Testis (tissue), 3 donors: ENCODE results near the gene MTF1. TPM values are rescaled to one million over a fixed set of nuclear protein-coding genes. Genes with fewer than 3 reads are reported as not detected.

ENCODE experiments used
- DNase-seq: peaks from one replicate; pipeline ENCODE4 v3.0.0-alpha.2; 2019
- H3K27ac ChIP-seq, 2 donors: fragments of 200-600 bp; sonication (generic); one replicate each; pipeline ENCODE4 v1.5.1; 2019
- H3K27me3 ChIP-seq: fragments of 200-600 bp; sonication (generic); one replicate; pipeline ENCODE4 v1.5.1; 2019
- H3K36me3 ChIP-seq: fragments of 200-600 bp; sonication (generic); one replicate; pipeline ENCODE4 v1.5.1; 2017; ENCODE audit warnings: low read depth; ENCODE audit errors: missing control alignments
- H3K4me1 ChIP-seq: fragments of 200-600 bp; sonication (generic); one replicate; pipeline ENCODE4 v1.5.1; 2019
- H3K4me3 ChIP-seq, 2 donors: fragments of 200-600 bp; sonication (generic); one replicate each; pipeline ENCODE4 v1.5.1; 2017 to 2019
- H3K9me3 ChIP-seq: fragments of 200-600 bp; sonication (generic); one replicate; pipeline ENCODE4 v1.5.1; 2017
- CTCF ChIP-seq, 3 experiments: fragments of 450-650 bp in 2 of 3; fragments of 200-600 bp in 1 of 3; sonication (generic) in 1 of 3; IDR thresholded peaks; one replicate each; pipeline ENCODE4 v1.5.1; 2016 to 2019; ENCODE audit warnings: antibody characterized with exemption in 3 of 3, mild to moderate bottlenecking in 2 of 3, moderate library complexity in 1 of 3
- POLR2A ChIP-seq: fragments of 450-650 bp; IDR thresholded peaks from one replicate; pipeline ENCODE4 v1.6.1; 2017; ENCODE audit warnings: antibody characterized with exemption, mild to moderate bottlenecking, moderate library complexity
- WGBS, 2 donors: methylation state at CpG; one replicate each; pipeline ENCODE4 v1.1.5; 2018; 5-methylcytosine and 5-hydroxymethylcytosine counted together
- intact Hi-C: fragments of 100-400 bp; cut with DNase I; formaldehyde crosslinking; loops from one replicate; pipeline ENCODE4 v1.15.1; 2023; ENCODE audit warnings: low total_unique reads
- polyA plus RNA-seq: library from polyadenylated mRNA; stranded (reverse); fragments of 350-450 nt; fragmentation: Illumina TruSeq; extraction: RNeasy Lipid Tissue Mini Kit (QIAGEN cat#74804); gene quantifications from one replicate; pipeline ENCODE4 v1.2.3, GENCODE V29; 2014; ENCODE audit warnings: low read depth, low replicate concordance; ENCODE audit not compliant: insufficient read depth
- total RNA-seq, 2 donors: library from RNA; depleted of rRNA; stranded (reverse); fragments of >200 nt; gene quantifications; one replicate each; pipeline ENCODE4 v1.2.3, GENCODE V29; 2016

The MTF1 gene
- total and polyA plus RNA-seq, 3 donors from 2014 or later, result 12.8 to 35.9 (median 16.8) TPM

DNA sequence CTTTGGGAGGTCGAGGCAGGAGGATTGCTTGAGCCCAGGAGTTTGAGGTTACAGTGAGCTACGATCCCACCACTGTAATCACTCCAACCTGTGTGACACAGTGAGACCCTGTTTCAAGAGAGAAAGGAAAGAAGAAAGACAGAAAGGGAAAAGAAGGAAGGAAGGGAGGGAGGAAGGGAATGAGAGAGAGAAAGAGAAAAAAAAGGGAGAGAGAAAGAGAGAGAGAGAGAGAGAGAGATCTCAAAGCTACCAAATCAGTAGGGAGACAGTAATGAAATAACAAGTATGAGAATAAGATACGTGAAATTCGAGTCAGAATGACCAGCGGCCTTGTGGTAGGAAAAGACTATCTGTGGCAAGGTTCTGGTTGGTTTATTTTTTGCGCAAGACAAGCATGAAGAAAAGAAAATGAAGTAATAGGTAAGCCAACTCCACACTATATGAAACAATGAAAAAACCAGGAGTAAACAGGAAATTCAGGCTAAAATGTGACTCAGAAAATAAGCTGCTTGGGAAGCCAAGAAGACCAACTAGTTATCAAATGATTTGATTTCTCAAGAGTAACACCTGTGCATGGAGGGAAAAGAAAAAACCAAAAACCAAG is 8.9 kb downstream of the MTF1 start:
- Histone ChIP-seq H3K36me3 (no peaks in the 10 kb centered on the region), H3K4me3 (no peak overlapping the region), H3K4me1 (peaks cover 5% of the 10 kb centered on the region), H3K27ac (no peak overlapping the region), H3K9me3 (no peaks in the 10 kb centered on the region), H3K27me3 (no peaks in the 10 kb centered on the region)
- TF ChIP-seq POLR2A (no peak), CTCF (IDR thresholded peaks at IDR 0.05) (no peak)
- intact Hi-C loops, result no loop called here
- DNase-seq, result no peak
- WGBS, 2 donors, result 91% methylated on average over 6 of the region's 6 CpGs

GRCh38 chr1:37849480-37849879 is 9.9 kb downstream of the MTF1 start:
- no peak for TF ChIP-seq POLR2A
- TF ChIP-seq CTCF (IDR thresholded peaks at IDR 0.05), result no peak
- Histone ChIP-seq H3K9me3 (no peaks in the 10 kb centered on the region), H3K27me3 (no peaks in the 10 kb centered on the region), H3K27ac (no peak overlapping the region), H3K36me3 (no peaks in the 10 kb centered on the region), H3K4me1 (peaks cover 5% of the 10 kb centered on the region), H3K4me3 (no peak overlapping the region)
- WGBS, 2 donors, result 95 to 96% methylated on average over 3 of the region's 3 CpGs
- DNase-seq, result no peak
- intact Hi-C loops, result no loop called here

DNA sequence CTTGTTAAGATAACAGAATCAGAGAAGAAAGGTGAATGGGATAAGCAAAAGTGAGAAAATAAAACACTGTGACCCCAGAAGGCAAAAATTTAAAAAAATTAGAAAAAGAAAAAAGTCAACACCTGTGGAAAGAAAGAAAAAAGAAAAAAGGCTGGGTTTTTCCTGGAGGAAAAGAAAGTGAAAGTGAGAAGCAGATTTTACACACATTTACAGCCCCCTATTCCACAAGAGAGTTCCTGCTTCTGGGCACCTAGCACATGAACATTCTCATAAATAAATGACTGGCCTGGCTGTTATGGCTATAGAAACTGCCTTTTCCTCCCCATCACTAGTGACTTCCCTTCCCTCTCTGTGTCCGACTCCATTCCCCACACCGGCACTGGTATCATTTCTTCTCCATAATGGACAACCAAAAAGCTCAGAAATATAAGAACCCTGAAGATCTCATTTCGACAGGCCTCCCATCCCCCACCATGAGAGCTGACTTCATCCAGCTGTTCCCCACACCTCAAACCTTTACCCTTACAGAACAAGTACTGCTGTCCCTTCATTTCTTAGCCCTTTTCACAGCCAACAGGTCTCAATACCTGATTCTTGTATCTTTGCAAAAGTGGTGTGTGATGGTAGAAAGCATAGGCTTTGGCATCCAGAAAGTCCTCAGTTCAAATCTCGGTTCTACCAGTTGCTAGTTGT is 12.6 kb downstream of the MTF1 start:
- WGBS, 2 donors, result 85 to 92% methylated on average over 4 of the region's 4 CpGs
- no peaks in the 10 kb centered on the region for H3K36me3 ChIP-seq
- peaks cover 5% of the 10 kb centered on the region for H3K4me1 ChIP-seq
- H3K27ac ChIP-seq, result no peak overlapping the region
- no peak for DNase-seq
- intact Hi-C loops, result no loop called here
- H3K9me3 ChIP-seq, result no peaks in the 10 kb centered on the region
- H3K27me3 ChIP-seq, result no peaks in the 10 kb centered on the region
- TF ChIP-seq CTCF (IDR thresholded peaks at IDR 0.05) (no peak), POLR2A (no peak)
- H3K4me3 ChIP-seq, result no peak overlapping the region

- Histone ChIP-seq H3K36me3 (no peaks in the 10 kb centered on the region), H3K4me3 (no peak overlapping the region), H3K27ac (no peak overlapping the region), H3K4me1 (peaks cover 2% of the 10 kb centered on the region), H3K27me3 (no peaks in the 10 kb centered on the region), H3K9me3 (no peaks in the 10 kb centered on the region)
- 81 to 82% methylated on average over 3 of the region's 3 CpGs for WGBS, 2 donors
- TF ChIP-seq POLR2A (no peak), CTCF (IDR thresholded peaks at IDR 0.05) (no peak)
- no peak for DNase-seq
- intact Hi-C loops, result no loop called here
Observed at GRCh38 chr1:37845786-37846185, 13.6 kb downstream of the MTF1 start.
